Trophoblast cell (in vitro differentiated cells and primary cell): ENCODE measurements around the gene NAA60.

Experiments
- DNase-seq, 2 donors: peaks; one replicate each; pipeline ENCODE4 v3.0.0-alpha.2; 2016
- H2AFZ ChIP-seq: 2 replicates; pipeline ENCODE4 v1.6.1; 2013; ENCODE audit warnings: low read length, moderate library complexity, mild to moderate bottlenecking; ENCODE audit not compliant: insufficient read depth, poor library complexity
- H2AK5ac ChIP-seq: 2 replicates; pipeline ENCODE4 v1.6.1; 2013; ENCODE audit warnings: mild to moderate bottlenecking, low read length
- H2BK120ac ChIP-seq: 2 replicates; pipeline ENCODE4 v1.6.1; 2013; ENCODE audit warnings: low read length, mild to moderate bottlenecking, moderate library complexity; ENCODE audit not compliant: insufficient read depth, poor library complexity
- H2BK12ac ChIP-seq: 2 replicates; pipeline ENCODE4 v1.6.1; 2013; ENCODE audit warnings: mild to moderate bottlenecking, low read length, moderate library complexity
- H2BK5ac ChIP-seq: 2 replicates; pipeline ENCODE4 v1.6.1; 2013; ENCODE audit warnings: low read length, low read depth, moderate library complexity, mild to moderate bottlenecking; ENCODE audit not compliant: poor library complexity
- H3K14ac ChIP-seq: 2 replicates; pipeline ENCODE4 v1.6.1; 2013; ENCODE audit warnings: mild to moderate bottlenecking, low read length
- H3K18ac ChIP-seq: 2 replicates; pipeline ENCODE4 v1.6.1; 2013; ENCODE audit warnings: mild to moderate bottlenecking, low read length
- H3K23ac ChIP-seq: 2 replicates; pipeline ENCODE4 v1.6.1; 2013; ENCODE audit warnings: low read length
- H3K27ac ChIP-seq: 2 replicates; pipeline ENCODE4 v1.5.1; 2013; ENCODE audit warnings: low read depth, mild to moderate bottlenecking, inconsistent platforms, low read length, moderate library complexity
- H3K27me3 ChIP-seq: 2 replicates; pipeline ENCODE4 v1.6.1; 2013; ENCODE audit warnings: inconsistent platforms, mild to moderate bottlenecking, low read length, moderate library complexity; ENCODE audit not compliant: insufficient read depth
- H3K36me3 ChIP-seq, 2 experiments: 1 replicate in 1 of 2; 2 replicates in 1 of 2; pipeline ENCODE4 v1.6.1; 2013; ENCODE audit warnings: low read length in 2 of 2, mild to moderate bottlenecking in 2 of 2, moderate library complexity in 1 of 2; ENCODE audit not compliant: insufficient read depth in 2 of 2, control insufficient read depth in 1 of 2
- H3K4ac ChIP-seq: 2 replicates; pipeline ENCODE4 v1.6.1; 2013; ENCODE audit warnings: low read depth, mild to moderate bottlenecking, low read length, moderate library complexity
- H3K4me1 ChIP-seq, 2 experiments: 1 replicate in 1 of 2; 2 replicates in 1 of 2; pipeline ENCODE4 v1.6.1; 2013; ENCODE audit warnings: low read length in 2 of 2, mild to moderate bottlenecking in 2 of 2, moderate library complexity in 1 of 2; ENCODE audit not compliant: insufficient read depth in 2 of 2, control insufficient read depth in 1 of 2
- H3K4me2 ChIP-seq: 2 replicates; pipeline ENCODE4 v1.6.1; 2013; ENCODE audit warnings: inconsistent platforms, mild to moderate bottlenecking, low read length, moderate library complexity
- H3K4me3 ChIP-seq: 2 replicates; pipeline ENCODE4 v1.5.1; 2013; ENCODE audit warnings: mild to moderate bottlenecking, low read depth, low read length, inconsistent platforms
- H3K79me1 ChIP-seq: one replicate; pipeline ENCODE4 v1.6.1; 2013; ENCODE audit warnings: low read length
- H3K79me2 ChIP-seq: 2 replicates; pipeline ENCODE4 v1.6.1; 2013; ENCODE audit warnings: low read length, mild to moderate bottlenecking; ENCODE audit not compliant: control insufficient read depth, insufficient read depth, poor library complexity
- H3K9ac ChIP-seq: 2 replicates; pipeline ENCODE4 v1.6.1; 2013; ENCODE audit warnings: mild to moderate bottlenecking, low read length
- H3K9me3 ChIP-seq: 2 replicates; pipeline ENCODE4 v1.6.1; 2013; ENCODE audit warnings: low read depth, mild to moderate bottlenecking, control low read depth, inconsistent platforms, low read length; ENCODE audit not compliant: insufficient read depth
- H4K12ac ChIP-seq: 2 replicates; pipeline ENCODE4 v1.6.1; 2013; ENCODE audit warnings: low read depth, mild to moderate bottlenecking, low read length, moderate library complexity
- H4K8ac ChIP-seq: 2 replicates; pipeline ENCODE4 v1.6.1; 2013; ENCODE audit warnings: low read depth, mild to moderate bottlenecking, low read length, moderate library complexity
- H4K91ac ChIP-seq: one replicate; pipeline ENCODE4 v1.6.1; 2013; ENCODE audit warnings: low read depth, mild to moderate bottlenecking, low read length, moderate library complexity
- WGBS: extraction: QIAGEN DNeasy Blood & Tissue Kit; methylation state at CpG from one replicate; pipeline ENCODE4 v1.1.7; 2013; ENCODE audit warnings: missing lambda C conversion rate; ENCODE audit not compliant: insufficient read length, insufficient coverage; ENCODE audit errors: extremely low coverage; 5-methylcytosine and 5-hydroxymethylcytosine counted together

The NAA60 gene

GRCh38 chr16:3434373-3434772 lies 9.1 kb upstream of the NAA60 start:
- H3K9me3 ChIP-seq, result peaks cover 4% of the 10 kb centered on the region
- H2BK120ac ChIP-seq, result no peak overlapping the region
- H3K4ac ChIP-seq, result no peak overlapping the region
- H3K27me3 ChIP-seq, result no peaks in the 10 kb centered on the region
- H3K36me3 ChIP-seq, result peaks cover 0 to 12% of the 10 kb centered on the region in 2 experiments
- H3K4me3 ChIP-seq, result no peak overlapping the region
- H3K4me2 ChIP-seq, result no peak overlapping the region
- no peak overlapping the region for H4K91ac ChIP-seq
- no peak overlapping the region for H2AFZ ChIP-seq
- no peaks in the 10 kb centered on the region for H3K4me1 ChIP-seq
- no peak overlapping the region for H4K8ac ChIP-seq
- no peak overlapping the region for H3K14ac ChIP-seq
- no peak overlapping the region for H3K9ac ChIP-seq
- H3K23ac ChIP-seq, result no peak overlapping the region
- DNase-seq, result no peak
- no peak overlapping the region for H2BK5ac ChIP-seq
- no peak overlapping the region for H3K18ac ChIP-seq
- H3K79me1 ChIP-seq, result no peaks in the 10 kb centered on the region
- no peak overlapping the region for H4K12ac ChIP-seq
- no peak overlapping the region for H2AK5ac ChIP-seq
- no peak overlapping the region for H2BK12ac ChIP-seq
- H3K27ac ChIP-seq, result no peak overlapping the region
- H3K79me2 ChIP-seq, result no peaks in the 10 kb centered on the region

DNA sequence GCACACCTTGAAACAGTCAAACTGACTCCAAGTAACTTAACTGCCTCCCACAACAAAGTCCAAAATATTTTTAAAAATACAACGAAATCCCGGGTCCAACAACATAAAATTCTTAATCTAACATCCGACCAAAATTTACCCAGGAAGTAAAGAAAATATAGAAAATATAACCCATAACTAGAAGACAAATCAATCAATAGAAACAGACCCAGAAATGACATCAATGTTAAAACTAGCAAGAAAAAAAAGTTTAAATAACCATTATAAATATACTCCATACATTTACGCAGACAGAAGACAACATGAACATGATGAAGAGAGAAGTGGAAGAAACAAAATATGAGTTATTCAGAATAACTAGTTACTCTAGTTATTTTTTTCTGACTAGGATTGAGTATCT lies 3.8 kb upstream of the NAA60 start:
- no peak overlapping the region for H3K4me2 ChIP-seq
- H4K12ac ChIP-seq, result no peak overlapping the region
- no peak overlapping the region for H3K9ac ChIP-seq
- H3K4me1 ChIP-seq, result peaks cover 0 to 2% of the 10 kb centered on the region in 2 experiments
- peaks cover 7% of the 10 kb centered on the region for H3K9me3 ChIP-seq
- 100% methylated on average over 3 of the region's 4 CpGs for WGBS
- no peak overlapping the region for H2AK5ac ChIP-seq
- H3K36me3 ChIP-seq, result peaks cover 0 to 10% of the 10 kb centered on the region in 2 experiments
- no peak overlapping the region for H3K27ac ChIP-seq
- no peak overlapping the region for H4K91ac ChIP-seq
- no peaks in the 10 kb centered on the region for H3K79me1 ChIP-seq
- no peak overlapping the region for H3K4me3 ChIP-seq
- no peaks in the 10 kb centered on the region for H3K27me3 ChIP-seq
- H4K8ac ChIP-seq, result no peak overlapping the region
- no peak overlapping the region for H3K18ac ChIP-seq
- H3K4ac ChIP-seq, result no peak overlapping the region
- H2BK12ac ChIP-seq, result no peak overlapping the region
- no peak overlapping the region for H3K23ac ChIP-seq
- no peaks in the 10 kb centered on the region for H3K79me2 ChIP-seq
- no peak overlapping the region for H2BK5ac ChIP-seq
- DNase-seq, result no peak
- H2AFZ ChIP-seq, result no peak overlapping the region
- H2BK120ac ChIP-seq, result no peak overlapping the region
- no peak overlapping the region for H3K14ac ChIP-seq

DNA sequence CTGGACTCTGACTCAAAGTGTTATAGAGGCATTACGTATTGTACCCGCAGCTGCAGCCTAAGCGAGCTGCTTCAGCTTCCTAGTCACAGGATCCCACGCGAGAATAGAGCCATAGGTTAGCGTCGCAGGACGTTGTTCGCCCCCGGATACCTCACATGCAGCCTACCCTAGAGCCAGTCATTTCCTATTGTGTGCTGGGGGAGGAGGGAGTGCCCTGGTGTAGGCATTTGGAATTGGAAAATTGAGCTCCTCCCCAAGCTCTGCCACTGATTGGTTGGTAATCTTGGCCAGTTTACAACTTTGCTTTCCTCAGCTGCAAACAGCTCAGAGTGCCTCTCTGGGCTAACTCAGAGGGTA lies 530 bp downstream of the NAA60 start:
- H2BK5ac ChIP-seq, result no peak overlapping the region
- peak overlapping the region; percentile 76 for H3K4me3 ChIP-seq
- peak overlapping the region; percentile 67 for H3K4me2 ChIP-seq
- H3K14ac ChIP-seq, result no peak overlapping the region
- WGBS, result no CpG with 5 or more reads among the region's 10 CpGs
- no peak overlapping the region for H3K27ac ChIP-seq
- peaks cover 2 to 8% of the 10 kb centered on the region in 2 experiments for H3K36me3 ChIP-seq
- H3K4ac ChIP-seq, result no peak overlapping the region
- no peak overlapping the region for H4K91ac ChIP-seq
- H3K4me1 ChIP-seq, result peaks cover 0 to 2% of the 10 kb centered on the region in 2 experiments
- H2AK5ac ChIP-seq, result no peak overlapping the region
- H3K9me3 ChIP-seq, result peaks cover 7% of the 10 kb centered on the region
- peak overlapping the region; percentile 49 for H3K9ac ChIP-seq
- peak; percentile 52 to 68 for DNase-seq
- peak overlapping the region; percentile 49 for H4K12ac ChIP-seq
- no peaks in the 10 kb centered on the region for H3K79me2 ChIP-seq
- H3K23ac ChIP-seq, result no peak overlapping the region
- peak overlapping the region; percentile 29 for H4K8ac ChIP-seq
- no peak overlapping the region for H2AFZ ChIP-seq
- no peaks in the 10 kb centered on the region for H3K27me3 ChIP-seq
- H3K79me1 ChIP-seq, result no peaks in the 10 kb centered on the region
- H2BK120ac ChIP-seq, result no peak overlapping the region
- no peak overlapping the region for H3K18ac ChIP-seq
- H2BK12ac ChIP-seq, result no peak overlapping the region

DNA sequence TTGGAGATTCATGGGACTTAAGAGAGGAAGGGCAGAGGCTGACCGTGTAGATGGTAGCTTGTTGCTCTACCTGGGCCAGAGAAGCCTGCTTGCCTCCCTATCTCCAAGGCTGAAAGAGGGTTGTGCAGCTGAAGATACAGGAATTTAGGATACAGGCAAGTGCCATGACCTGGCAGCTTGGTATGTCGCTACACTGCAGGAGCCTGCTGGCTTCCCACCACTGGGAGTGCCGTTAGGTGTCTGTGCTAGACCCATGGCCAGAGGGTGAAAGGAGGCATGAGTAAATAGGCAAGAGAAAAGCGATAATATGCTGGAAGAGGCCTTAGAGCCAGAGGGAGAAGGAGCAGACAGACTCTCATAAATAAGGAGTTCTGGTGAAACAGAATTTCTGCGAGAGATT lies 10.6 kb downstream of the NAA60 start:
- no peak overlapping the region for H4K91ac ChIP-seq

More for the DNA sequence above, 10.6 kb downstream of the NAA60 start:
- DNase-seq, result peak; percentile 89 to 92
- no CpG with 5 or more reads among the region's 5 CpGs for WGBS
- no peaks in the 10 kb centered on the region for H3K27me3 ChIP-seq
- H2BK5ac ChIP-seq, result no peak overlapping the region
- H3K79me1 ChIP-seq, result peaks cover 13% of the 10 kb centered on the region
- H3K36me3 ChIP-seq, result peaks cover 4 to 5% of the 10 kb centered on the region in 2 experiments
- peaks cover 13% of the 10 kb centered on the region for H3K79me2 ChIP-seq
- H2AK5ac ChIP-seq, result no peak overlapping the region
- H3K23ac ChIP-seq, result no peak overlapping the region
- no peak overlapping the region for H3K4me3 ChIP-seq
- H3K4me2 ChIP-seq, result no peak overlapping the region
- no peaks in the 10 kb centered on the region for H3K9me3 ChIP-seq
- H3K9ac ChIP-seq, result no peak overlapping the region
- H3K18ac ChIP-seq, result no peak overlapping the region
- H3K4ac ChIP-seq, result no peak overlapping the region
- H3K27ac ChIP-seq, result no peak overlapping the region
- H2AFZ ChIP-seq, result peak overlapping the region; percentile 26
- H2BK120ac ChIP-seq, result no peak overlapping the region
- no peak overlapping the region for H4K8ac ChIP-seq
- H3K4me1 ChIP-seq, result peaks cover 11 to 12% of the 10 kb centered on the region in 2 experiments
- H2BK12ac ChIP-seq, result no peak overlapping the region
- no peak overlapping the region for H3K14ac ChIP-seq
- H4K12ac ChIP-seq, result no peak overlapping the region
